H1 (cell line): ENCODE results near the gene FLCN. TPM values are rescaled to one million over a fixed set of nuclear protein-coding genes. Genes with fewer than 3 reads are reported as not detected.
A peak's percentile ranks its signal among the peaks of the same experiment; 100 is the strongest.

Experiments
- CTCF ChIA-PET: fragments of 300-600 bp; sonication (Branson Sonifier 250); formaldehyde crosslinking; loops from one replicate; lab custom pipeline; 2021; ENCODE audit not compliant: partially characterized antibody; lab: Charles Lee
- POLR2A ChIA-PET: fragments of 300-600 bp; sonication (Branson Sonifier 250); formaldehyde crosslinking; loops from one replicate; lab custom pipeline; 2021; ENCODE audit warnings: inconsistent platforms; ENCODE audit not compliant: partially characterized antibody; lab: Charles Lee
- DNase-seq, 2 experiments: peaks; one replicate each; pipeline versions ENCODE4 v3.0.0 to v3.0.0-alpha.2; 2010 to 2022; ENCODE audit warnings: low spot score in 2 of 2, low read depth in 1 of 2, mixed read lengths in 1 of 2
- FAIRE-seq: peaks from 2 replicates; lab custom pipeline; 2011; peaks lifted over from hg19 to GRCh38; lab: Jason Lieb, UNC
- H2AFZ ChIP-seq: 2 replicates; pipeline ENCODE4 v1.8.1; 2012; ENCODE audit warnings: low read length, inconsistent platforms
- H2AK5ac ChIP-seq: 2 replicates; pipeline ENCODE4 v1.6.1; 2013; ENCODE audit warnings: low read depth, low read length
- H2BK120ac ChIP-seq: replicated peaks from 2 replicates; pipeline ENCODE3; 2013; ENCODE audit warnings: low read depth, low read length, inconsistent platforms
- H2BK12ac ChIP-seq: 2 replicates; pipeline ENCODE4 v1.6.1; 2013; ENCODE audit warnings: low read depth, low read length
- H2BK15ac ChIP-seq: 2 replicates; pipeline ENCODE4 v1.6.1; 2013; ENCODE audit warnings: low read length
- H2BK20ac ChIP-seq: 2 replicates; pipeline ENCODE4 v1.6.1; 2013; ENCODE audit warnings: low read length
- H2BK5ac ChIP-seq: 2 replicates; pipeline ENCODE4 v1.6.1; 2013; ENCODE audit warnings: low read depth, low read length
- H3K14ac ChIP-seq: 2 replicates; pipeline ENCODE4 v1.6.1; 2013; ENCODE audit warnings: inconsistent platforms; ENCODE audit not compliant: insufficient read length
- H3K18ac ChIP-seq: 2 replicates; pipeline ENCODE4 v1.6.1; 2013; ENCODE audit warnings: low read length; ENCODE audit errors: extremely low read depth
- H3K23ac ChIP-seq: 2 replicates; pipeline ENCODE4 v1.6.1; 2013; ENCODE audit warnings: inconsistent platforms; ENCODE audit not compliant: insufficient read length
- H3K23me2 ChIP-seq: 2 replicates; pipeline ENCODE4 v1.6.1; 2013; ENCODE audit warnings: low read depth, low read length
- H3K27ac ChIP-seq: 2 replicates; pipeline ENCODE4 v1.6.1; 2011; ENCODE audit warnings: low read depth, low read length, inconsistent platforms
- H3K27me3 ChIP-seq, 4 experiments: replicated peaks in 1 of 4; 1 replicate in 1 of 4; 2 replicates in 3 of 4; pipeline versions ENCODE4 v1.6.1 to v1.8.1; 2011 to 2013; ENCODE audit warnings: low read length in 3 of 4, mild to moderate bottlenecking in 3 of 4, inconsistent platforms in 2 of 4, mixed read lengths in 2 of 4, moderate library complexity in 1 of 4; ENCODE audit not compliant: control insufficient read depth in 3 of 4, insufficient read depth in 3 of 4; ENCODE audit errors: extremely low read depth in 1 of 4
- H3K36me3 ChIP-seq, 4 experiments: 2 replicates each; pipeline versions ENCODE4 v1.6.1 to v1.8.1; 2011 to 2013; ENCODE audit warnings: mild to moderate bottlenecking in 4 of 4, low read length in 3 of 4, moderate library complexity in 2 of 4, control low read depth in 1 of 4, inconsistent platforms in 1 of 4; ENCODE audit not compliant: insufficient read depth in 4 of 4, control insufficient read depth in 2 of 4
- H3K4ac ChIP-seq: replicated peaks from 2 replicates; pipeline ENCODE3; 2013; ENCODE audit warnings: low read length, low read depth, mixed read lengths, inconsistent platforms; ENCODE audit not compliant: insufficient read length
- H3K4me1 ChIP-seq, 4 experiments: replicated peaks in 1 of 4; 1 replicate in 1 of 4; 2 replicates in 3 of 4; pipeline versions ENCODE4 v1.6.1 to v1.8.1; 2011 to 2013; ENCODE audit warnings: low read length in 3 of 4, inconsistent platforms in 2 of 4, mixed read lengths in 1 of 4; ENCODE audit not compliant: insufficient read depth in 4 of 4, control insufficient read depth in 3 of 4
- H3K4me2 ChIP-seq, 2 experiments: 2 replicates each; pipeline versions ENCODE4 v1.6.1 to v1.8.1; 2011 to 2013; ENCODE audit warnings: low read depth in 2 of 2, low read length in 2 of 2, control low read depth in 1 of 2, inconsistent platforms in 1 of 2, mild to moderate bottlenecking in 1 of 2; ENCODE audit not compliant: insufficient read depth in 1 of 2
- H3K4me3 ChIP-seq, 4 experiments: fragments of 200-600, 300-600 bp in 1 of 4; sonication (generic), shearing (Covaris generic), sonication (Bioruptor Twin) in 1 of 4; 2 replicates each; pipeline versions ENCODE4 v1.5.1 to v1.8.1; 2011 to 2016; ENCODE audit warnings: low read length in 4 of 4, low read depth in 3 of 4, control low read depth in 2 of 4, inconsistent platforms in 2 of 4, mild to moderate bottlenecking in 2 of 4, mixed read lengths in 1 of 4, moderate library complexity in 1 of 4; ENCODE audit not compliant: insufficient read depth in 2 of 4; ENCODE audit errors: extremely low read depth in 1 of 4
- H3K56ac ChIP-seq: replicated peaks from 2 replicates; pipeline ENCODE3; 2013; ENCODE audit warnings: low read depth, mild to moderate bottlenecking, mixed read lengths, low read length, inconsistent platforms; ENCODE audit not compliant: insufficient read length
- H3K79me1 ChIP-seq: 2 replicates; pipeline ENCODE4 v1.6.1; 2013; ENCODE audit warnings: low read depth, low read length, control low read depth
- H3K79me2 ChIP-seq, 2 experiments: 2 replicates each; pipeline versions ENCODE4 v1.6.1 to v1.8.1; 2012 to 2013; ENCODE audit warnings: low read length in 2 of 2, mild to moderate bottlenecking in 2 of 2, inconsistent platforms in 1 of 2; ENCODE audit not compliant: insufficient read depth in 2 of 2, control insufficient read depth in 1 of 2
- H3K9ac ChIP-seq, 4 experiments: replicated peaks in 1 of 4; 1 replicate in 1 of 4; 2 replicates in 3 of 4; pipeline versions ENCODE4 v1.6.1 to v1.8.1; 2011 to 2013; ENCODE audit warnings: low read depth in 3 of 4, low read length in 3 of 4, control low read depth in 2 of 4, mild to moderate bottlenecking in 2 of 4, moderate library complexity in 2 of 4, inconsistent platforms in 1 of 4; ENCODE audit errors: extremely low read depth in 1 of 4
- H3K9me3 ChIP-seq, 2 experiments: 2 replicates each; pipeline versions ENCODE4 v1.6.1 to v1.8.1; 2012 to 2013; ENCODE audit warnings: mild to moderate bottlenecking in 2 of 2, moderate library complexity in 2 of 2, control low read depth in 1 of 2, inconsistent platforms in 1 of 2, low read depth in 1 of 2, low read length in 1 of 2, mixed read lengths in 1 of 2; ENCODE audit not compliant: insufficient read depth in 2 of 2
- H4K20me1 ChIP-seq, 2 experiments: replicated peaks in 1 of 2; 2 replicates each; pipeline versions ENCODE3 to v1.8.1; 2011 to 2013; ENCODE audit warnings: inconsistent platforms in 2 of 2, low read length in 2 of 2, mild to moderate bottlenecking in 1 of 2; ENCODE audit not compliant: insufficient read depth in 2 of 2, control insufficient read depth in 1 of 2
- H4K5ac ChIP-seq: 2 replicates; pipeline ENCODE4 v1.6.1; 2013; ENCODE audit warnings: low read length, low read depth, mixed read lengths, inconsistent platforms; ENCODE audit not compliant: insufficient read length
- H4K8ac ChIP-seq: 2 replicates; pipeline ENCODE4 v1.8.0; 2013; ENCODE audit warnings: mild to moderate bottlenecking, moderate library complexity, low read length, inconsistent platforms; ENCODE audit not compliant: insufficient read depth; ENCODE audit errors: extremely low read depth
- H4K91ac ChIP-seq: replicated peaks from 2 replicates; pipeline ENCODE3; 2013; ENCODE audit warnings: low read length, mixed read lengths, inconsistent platforms; ENCODE audit not compliant: insufficient read length
- RBBP5 ChIP-seq: IDR thresholded peaks from 2 replicates; pipeline ENCODE4 v1.7.1; 2012; ENCODE audit warnings: low read depth, mild to moderate bottlenecking, inconsistent platforms, low read length, moderate library complexity, borderline replicate concordance
- RNF2 ChIP-seq: fragments of 200-900, 300-1000 bp; sonication (generic); IDR thresholded peaks from 2 replicates; pipeline ENCODE4 v1.7.1; 2016; ENCODE audit warnings: borderline replicate concordance, low read depth, mild to moderate bottlenecking, antibody characterized with exemption, low read length; ENCODE audit not compliant: poor library complexity, severe bottlenecking; ENCODE audit errors: missing control alignments
- RXRA ChIP-seq: IDR thresholded peaks from 2 replicates; pipeline ENCODE4 v1.6.1; 2011; ENCODE audit warnings: low read depth, mild to moderate bottlenecking, low read length, moderate library complexity; ENCODE audit not compliant: insufficient read depth
- SAP30 ChIP-seq: fragments of 300-600 bp; sonication (generic); IDR thresholded peaks from 2 replicates; pipeline ENCODE4 v1.7.1; 2012; ENCODE audit warnings: low read length, moderate library complexity, mild to moderate bottlenecking, inconsistent platforms; ENCODE audit not compliant: insufficient read depth, insufficient replicate concordance
- SIN3A ChIP-seq, 2 experiments: IDR thresholded peaks in 1 of 2; conservative IDR thresholded peaks in 1 of 2; 2 replicates each; pipeline ENCODE4 v1.6.1; 2011 to 2012; ENCODE audit warnings: low read length in 2 of 2, improper control_type of control experiment in 1 of 2, low read depth in 1 of 2, mild to moderate bottlenecking in 1 of 2
- SP2 ChIP-seq: IDR thresholded peaks from 2 replicates; pipeline ENCODE4 v1.6.1; 2012; ENCODE audit warnings: mild to moderate bottlenecking, low read length, inconsistent platforms
- WGBS, 2 experiments: shearing (Covaris generic) in 1 of 2; methylation state at CpG; one replicate each; pipeline versions ENCODE4 v1.1.6 to v1.1.7; 2013 to 2015; ENCODE audit warnings: low lambda C conversion rate in 2 of 2, mixed read lengths in 2 of 2, inconsistent platforms in 1 of 2, low coverage in 1 of 2, missing lambda C conversion rate in 1 of 2; ENCODE audit not compliant: insufficient replicate concordance in 2 of 2, insufficient coverage in 1 of 2, insufficient read length in 1 of 2; ENCODE audit errors: extremely low coverage in 1 of 2, missing lambda C conversion rate in 1 of 2; 5-methylcytosine and 5-hydroxymethylcytosine counted together
- polyA plus RNA-seq, 7 experiments: library from polyadenylated mRNA; depleted of rRNA in 3 of 7; stranded (reverse) in 5 of 7; unstranded in 2 of 7; fragments of >200 nt in 5 of 7; fragments of 200-250 nt in 2 of 7; gene quantifications; 1 replicate in 5 of 7; 2 replicates in 1 of 7; 4 replicates in 1 of 7; pipeline versions ENCODE4 v1.2.1 to v1.2.3, GENCODE V29; 2011 to 2013; ENCODE audit warnings: missing spikeins in 2 of 7, mixed read lengths in 2 of 7
- total RNA-seq: library from RNA; stranded (reverse); fragmentation: NEBNext Ultra II Directional; extraction: Animal tissue kit (Norgen Biotek cat#: 25700); gene quantifications from 2 replicates; pipeline ENCODE4 v1.2.1, GENCODE V29; 2021

Gene FLCN
- total and polyA plus RNA-seq, 2 of the 8 experiments (the other 6 are each of a cell fraction or from before 2014, with no cell fraction given) = 15.6 to 34.6 TPM

- Histone ChIP-seq H3K36me3 (peaks cover 5 to 13% (median 7%) of the 10 kb centered on the region in 4 experiments; a peak in 6 of 8 replicates), H3K23ac (no peak overlapping the region), H2BK5ac (peak overlapping the region; percentile 100), H3K14ac (no peak overlapping the region), H3K56ac (no peak overlapping the region), H4K5ac (peak overlapping the region; percentile 72), H3K4me3 (peak overlapping the region; percentile 79 to 97 (median 94)), H3K79me1 (peaks cover 16% of the 10 kb centered on the region), H3K9ac (peak overlapping the region in 3 of 4 experiments; percentile 95 to 100 (median 100); a peak in 6 of 7 replicates), H3K4me1 (peaks cover 2 to 10% (median 5%) of the 10 kb centered on the region in 4 experiments; a peak in 5 of 7 replicates), H3K27me3 (no peaks in the 10 kb centered on the region), H4K8ac (peak overlapping the region; percentile 99; the same call in 1 of the 2 replicates), H2BK120ac (no peak overlapping the region), H3K79me2 (peaks cover 7 to 35% of the 10 kb centered on the region in 2 experiments; a peak in 3 of 4 replicates), H2BK20ac (no peak overlapping the region), H4K91ac (no peak overlapping the region), H3K18ac (peak overlapping the region; percentile 99), H2AK5ac (no peak overlapping the region), H3K9me3 (no peaks in the 10 kb centered on the region), H3K23me2 (peaks cover 9% of the 10 kb centered on the region), H3K4ac (no peak overlapping the region), H2BK15ac (no peak overlapping the region; the same call in 1 of the 2 replicates), H4K20me1 (peaks cover 14 to 18% of the 10 kb centered on the region in 2 experiments), H2BK12ac (peak overlapping the region; percentile 6; the same call in 1 of the 2 replicates), H3K4me2 (peak overlapping the region; percentile 95 to 100), H2AFZ (peak overlapping the region; percentile 100; the same call in 1 of the 2 replicates), H3K27ac (peak overlapping the region; percentile 100)
- ChIA-PET POLR2A (interaction anchor here (0.7 to 1.8 kb wide), 6 partner anchors 9 to 343 kb away, joined by 3 to 7 read pairs (median 4); partner anchors contain the start of gene COPS3), CTCF (interaction anchor here (0.6 to 1.3 kb wide), 2 partner anchors 94 to 109 kb away, joined by 4 to 5 read pairs; no protein-coding TSS in a partner anchor)
- TF ChIP-seq SP2 (no peak), RXRA (no peak), SAP30 (peak; percentile 45), SIN3A (conservative IDR thresholded peaks at IDR 0.05 in 1 of 2, IDR thresholded peaks at IDR 0.05 in 1 of 2; ENCODE audit: low read depth in 1 of 2, low read length in 2 of 2) (peak in 1 of 2 experiments; percentile 72; a peak in 1 of 4 replicates), RBBP5 (no peak), RNF2 (no peak)
- whole genome bisulfite sequencing, 2 experiments = 9% methylated on average over 27 of the region's 31 CpGs; no CpG with 5 or more reads in 1 of the 2 experiments
- DNase-seq = no peak
- FAIRE-seq = no peak
Measured at GRCh38 chr17:17236295-17237025, 508 bp downstream of the FLCN start.
